Measurements from ENCODE around the gene DLG5.

The DLG5 gene

DNA sequence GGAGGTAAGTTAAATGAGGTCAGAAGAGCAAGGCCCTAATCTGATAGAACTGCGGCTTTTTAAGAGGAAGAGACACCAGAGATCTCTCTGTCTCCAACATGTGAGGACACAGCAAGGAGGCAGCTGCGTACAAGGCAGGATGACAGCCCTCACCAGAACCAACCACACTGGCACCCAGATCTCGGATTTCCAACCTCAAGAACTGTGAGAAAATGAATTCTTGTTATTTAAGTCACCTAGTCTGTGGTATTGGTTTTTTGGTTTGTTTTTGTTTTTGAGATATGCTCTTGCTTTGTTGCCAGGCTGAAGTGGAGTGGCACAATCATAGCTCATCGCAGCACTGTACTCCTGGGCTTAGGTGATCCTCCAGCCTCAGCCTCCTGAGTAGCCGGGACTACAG, 127.2 kb downstream of the DLG5 start:
- TF ChIP-seq, protein P1, sequence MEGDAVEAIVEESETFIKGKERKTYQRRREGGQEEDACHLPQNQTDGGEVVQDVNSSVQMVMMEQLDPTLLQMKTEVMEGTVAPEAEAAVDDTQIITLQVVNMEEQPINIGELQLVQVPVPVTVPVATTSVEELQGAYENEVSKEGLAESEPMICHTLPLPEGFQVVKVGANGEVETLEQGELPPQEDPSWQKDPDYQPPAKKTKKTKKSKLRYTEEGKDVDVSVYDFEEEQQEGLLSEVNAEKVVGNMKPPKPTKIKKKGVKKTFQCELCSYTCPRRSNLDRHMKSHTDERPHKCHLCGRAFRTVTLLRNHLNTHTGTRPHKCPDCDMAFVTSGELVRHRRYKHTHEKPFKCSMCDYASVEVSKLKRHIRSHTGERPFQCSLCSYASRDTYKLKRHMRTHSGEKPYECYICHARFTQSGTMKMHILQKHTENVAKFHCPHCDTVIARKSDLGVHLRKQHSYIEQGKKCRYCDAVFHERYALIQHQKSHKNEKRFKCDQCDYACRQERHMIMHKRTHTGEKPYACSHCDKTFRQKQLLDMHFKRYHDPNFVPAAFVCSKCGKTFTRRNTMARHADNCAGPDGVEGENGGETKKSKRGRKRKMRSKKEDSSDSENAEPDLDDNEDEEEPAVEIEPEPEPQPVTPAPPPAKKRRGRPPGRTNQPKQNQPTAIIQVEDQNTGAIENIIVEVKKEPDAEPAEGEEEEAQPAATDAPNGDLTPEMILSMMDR (IDR thresholded peaks at IDR 0.05): no peak

DNA sequence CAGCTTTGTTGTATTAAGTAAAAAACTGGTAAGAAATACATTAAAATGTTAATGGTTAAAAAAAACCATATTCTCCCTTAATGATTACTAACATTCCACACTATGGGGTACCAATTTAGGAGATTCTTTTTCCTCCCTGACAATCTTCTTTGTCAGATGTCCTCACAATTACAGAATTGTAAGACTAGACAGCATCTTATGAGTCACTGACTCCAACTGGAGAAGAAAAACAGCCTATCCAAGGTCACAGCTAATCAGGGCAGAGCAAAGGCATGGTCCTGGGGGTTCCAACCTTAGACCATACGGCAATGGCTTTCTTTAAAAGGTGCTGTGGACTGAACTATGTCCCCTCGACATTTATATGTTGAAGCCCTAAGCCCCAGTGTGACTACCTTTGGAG, 127.6 kb downstream of the DLG5 start:
- TF ChIP-seq, protein P1 (IDR thresholded peaks at IDR 0.05): no peak

DNA sequence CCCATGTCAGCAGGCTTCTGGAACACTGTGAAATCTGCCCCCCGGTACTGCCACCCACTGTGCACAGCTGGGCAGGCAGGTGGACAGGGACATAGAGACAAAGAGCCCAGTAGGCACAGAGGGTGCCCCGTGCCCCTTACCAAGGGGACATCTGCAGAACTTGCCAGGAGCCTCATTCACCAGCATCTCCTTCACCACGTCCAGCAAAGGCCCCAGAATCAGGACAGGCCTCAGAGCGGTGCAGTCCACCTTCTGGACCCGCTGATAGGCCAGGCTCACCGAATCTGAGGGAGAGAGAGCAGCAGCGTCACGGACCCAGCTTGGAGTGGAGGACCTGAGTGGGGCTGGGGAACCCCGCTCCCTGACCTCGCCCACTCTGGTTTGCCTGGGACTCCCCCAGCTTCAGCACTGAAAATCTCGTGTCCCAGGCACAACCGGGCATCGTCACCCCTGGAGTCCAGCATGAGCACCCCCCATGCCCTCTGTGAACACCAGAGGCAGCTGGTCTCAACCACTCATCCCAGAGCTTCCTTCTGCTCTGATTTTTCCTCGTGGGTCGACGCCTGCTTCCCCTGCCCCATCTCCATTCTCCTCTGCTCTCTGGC, 130.1 kb downstream of the DLG5 start:
- TF ChIP-seq, protein P1 (IDR thresholded peaks at IDR 0.05): no peak

DNA sequence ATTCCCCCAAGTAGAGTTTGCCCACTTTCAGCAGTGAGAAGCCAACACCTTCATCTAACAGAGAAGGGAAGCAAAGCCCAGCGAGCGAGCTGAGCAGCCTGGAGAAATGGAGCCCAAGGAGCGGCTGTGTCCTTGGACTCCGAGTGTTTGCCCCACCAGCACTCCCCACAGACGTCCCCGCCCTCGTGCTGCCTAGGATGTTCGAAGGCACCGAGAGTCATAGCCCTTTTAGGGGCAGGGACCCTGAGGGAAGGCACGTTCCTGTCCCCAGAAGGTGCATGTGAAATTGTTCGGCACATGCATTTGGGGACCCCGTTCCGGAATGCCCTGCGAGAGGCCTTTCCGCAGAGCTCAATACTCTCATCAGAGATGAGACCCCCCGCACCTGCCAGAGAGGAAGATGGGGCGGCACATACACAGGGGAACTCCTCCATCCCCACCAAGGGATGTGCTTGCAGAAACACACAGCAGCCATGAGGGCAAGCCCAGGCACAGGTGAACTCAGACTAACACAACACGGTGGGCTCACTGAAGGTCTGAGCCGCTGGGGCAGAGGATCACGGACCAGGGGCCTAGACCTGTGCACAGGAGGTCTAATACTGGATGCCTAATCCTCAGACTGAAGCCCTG, 131.0 kb downstream of the DLG5 start:
- TF ChIP-seq, protein P1 (IDR thresholded peaks at IDR 0.05): no peak

DNA sequence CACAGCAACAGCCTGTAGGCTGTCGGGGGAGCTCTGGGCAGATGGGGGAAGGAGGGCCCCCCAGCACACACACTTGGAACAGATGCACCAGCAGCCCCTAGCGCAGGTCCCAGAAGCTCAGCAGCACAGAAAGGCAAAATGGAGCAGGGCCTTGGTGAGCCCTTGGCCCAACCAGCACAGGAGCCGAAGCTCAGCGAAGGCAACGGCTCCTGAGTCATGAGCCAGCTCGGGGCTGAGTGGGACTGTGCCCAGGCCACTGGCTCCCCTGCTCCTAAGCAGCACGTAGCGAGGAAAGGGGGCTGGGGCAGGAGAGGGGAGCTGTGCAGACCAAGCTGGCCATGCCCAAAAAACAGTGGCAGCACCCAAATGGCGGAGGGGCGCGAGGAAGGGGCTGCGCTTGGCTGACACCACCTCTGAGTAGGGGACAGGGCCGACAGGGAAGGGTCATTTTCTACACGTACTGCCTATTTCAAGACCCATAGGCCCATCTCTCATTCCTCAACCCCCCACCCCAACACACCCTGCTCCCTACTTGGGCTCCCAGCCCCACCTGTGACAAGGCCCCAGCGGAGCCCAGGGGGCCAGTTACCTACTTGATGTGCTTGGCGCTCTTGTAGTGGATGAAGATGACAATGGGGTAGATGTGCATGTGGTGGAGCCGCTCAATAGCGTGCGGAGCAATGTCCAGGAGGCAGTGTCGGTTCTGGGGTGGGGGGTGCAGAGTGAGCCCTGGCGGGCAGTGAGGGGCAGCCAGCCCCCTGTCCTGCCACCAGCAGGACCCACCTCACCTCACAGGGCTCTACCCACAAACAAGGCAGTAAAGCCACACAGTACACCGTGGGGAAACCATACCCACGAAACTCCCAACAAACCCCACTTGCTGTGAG, 132.1 kb downstream of the DLG5 start:
- TF ChIP-seq, protein P1 (IDR thresholded peaks at IDR 0.05): no peak

DNA sequence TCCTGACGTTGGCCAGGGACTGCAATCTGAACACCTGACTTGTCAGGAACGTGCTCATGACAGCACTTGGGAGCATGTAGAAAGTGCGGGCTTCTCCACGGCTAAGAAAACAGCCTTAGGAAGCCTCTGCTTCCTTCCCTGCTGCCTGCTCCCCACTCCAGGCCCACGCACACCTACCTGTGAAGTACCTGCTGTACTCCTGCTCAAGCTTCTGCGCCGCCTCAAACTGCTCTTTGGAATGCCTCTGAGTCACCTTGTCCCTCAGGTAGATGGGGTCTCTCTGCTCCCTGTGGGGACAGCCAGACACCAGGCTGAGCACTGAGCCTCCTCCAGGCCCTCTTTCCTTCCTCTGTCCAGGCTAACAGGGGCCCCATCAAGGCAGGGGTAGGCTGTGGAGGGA, 132.7 kb downstream of the DLG5 start:
- TF ChIP-seq, protein P1 (IDR thresholded peaks at IDR 0.05): no peak

DNA sequence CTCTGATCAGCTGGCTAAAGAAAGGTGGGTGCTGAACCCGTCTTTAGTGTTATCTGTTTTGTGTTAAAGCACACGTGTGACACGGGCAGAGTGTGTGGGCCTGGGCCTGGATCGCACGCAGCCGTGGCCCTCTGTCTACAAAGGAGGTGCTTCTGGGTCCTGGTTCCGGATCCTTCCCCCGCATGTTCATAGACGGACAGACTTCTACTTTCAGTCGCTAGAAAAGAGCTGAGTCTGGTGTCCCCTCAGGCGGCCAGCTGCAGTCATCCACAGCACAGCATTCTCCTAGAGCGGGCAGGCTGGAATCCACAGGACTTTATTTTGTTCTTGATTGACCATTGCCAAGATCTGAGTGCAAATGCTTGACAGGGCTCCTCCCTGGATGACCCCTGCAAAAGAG, 134.4 kb downstream of the DLG5 start:
- TF ChIP-seq, protein P1 (IDR thresholded peaks at IDR 0.05): no peak
